ENCODE results near the gene PACS2.

- TF ChIP-seq ISL1 (CRISPR knock-in tag; IDR thresholded peaks at IDR 0.05) (no peak), ARNTL (CRISPR knock-in tag; IDR thresholded peaks at IDR 0.05; ENCODE audit: borderline replicate concordance, low read depth) (no peak), ZC3H10 (CRISPR knock-in tag; IDR thresholded peaks at IDR 0.05) (no peak), RARB (CRISPR knock-in tag; IDR thresholded peaks at IDR 0.05) (no peak), ZNF565 (CRISPR knock-in tag; conservative IDR thresholded peaks at IDR 0.05; ENCODE audit: low read depth) (no peak)
Measured at GRCh38 chr14:105427936-105428485, 113.5 kb downstream of the PACS2 start.
